ENCODE results near the gene PHC1.

PHC1 gene

DNA sequence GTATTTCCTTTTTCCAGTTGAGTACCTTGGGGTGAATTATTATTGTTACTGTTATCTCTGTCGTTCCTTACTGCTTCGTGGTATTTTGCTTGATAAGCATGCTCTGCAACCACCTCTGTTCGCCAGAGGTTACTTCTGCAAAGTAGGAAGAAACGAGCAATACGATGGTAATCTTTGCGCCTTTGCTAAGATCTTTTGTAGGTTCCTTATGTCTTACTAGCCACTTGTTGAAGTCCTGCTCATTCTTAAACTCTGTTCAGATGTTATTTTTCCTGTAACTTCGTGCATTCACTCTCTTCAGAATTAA is 35.9 kb downstream of the PHC1 start:
- DNase-seq (ENCODE audit: low spot score) = no peak

DNA sequence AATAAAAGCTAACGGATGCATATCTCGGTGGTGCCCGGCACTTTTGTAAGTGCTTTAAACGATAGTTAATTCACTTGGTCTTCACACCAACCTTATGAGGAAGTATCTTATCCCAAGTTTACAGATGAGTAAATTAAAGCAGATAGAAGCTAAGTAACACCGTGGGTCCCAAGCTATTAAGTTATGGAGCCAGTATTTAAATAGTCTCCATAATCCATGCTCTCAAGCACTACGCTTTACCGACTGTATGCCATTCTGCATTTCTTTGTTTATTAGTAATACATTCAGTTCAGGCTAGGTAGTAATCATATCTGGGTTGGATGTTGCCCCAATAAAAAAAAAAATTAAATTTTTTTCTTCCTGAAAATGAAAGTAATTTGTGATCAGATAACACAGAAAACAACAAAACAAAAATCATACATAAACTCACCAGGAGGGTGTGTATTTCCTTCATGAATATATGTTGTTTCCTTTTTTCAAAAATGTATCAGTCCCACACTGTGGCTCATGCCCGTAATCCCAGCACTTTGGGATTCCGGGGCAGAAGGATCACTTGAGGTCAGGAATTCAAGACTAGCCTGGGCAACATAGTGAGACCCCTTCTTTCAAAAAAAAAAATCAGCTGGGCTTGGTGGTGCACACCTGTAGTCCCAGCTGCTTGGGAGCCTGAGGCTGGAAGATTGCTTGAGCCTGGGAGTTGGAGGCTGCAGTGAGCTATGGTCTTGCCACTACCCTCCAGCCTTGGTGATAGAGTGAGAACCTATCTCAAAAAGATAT is 36.6 kb downstream of the PHC1 start:
- DNase-seq (ENCODE audit: low spot score) = no peak

DNA sequence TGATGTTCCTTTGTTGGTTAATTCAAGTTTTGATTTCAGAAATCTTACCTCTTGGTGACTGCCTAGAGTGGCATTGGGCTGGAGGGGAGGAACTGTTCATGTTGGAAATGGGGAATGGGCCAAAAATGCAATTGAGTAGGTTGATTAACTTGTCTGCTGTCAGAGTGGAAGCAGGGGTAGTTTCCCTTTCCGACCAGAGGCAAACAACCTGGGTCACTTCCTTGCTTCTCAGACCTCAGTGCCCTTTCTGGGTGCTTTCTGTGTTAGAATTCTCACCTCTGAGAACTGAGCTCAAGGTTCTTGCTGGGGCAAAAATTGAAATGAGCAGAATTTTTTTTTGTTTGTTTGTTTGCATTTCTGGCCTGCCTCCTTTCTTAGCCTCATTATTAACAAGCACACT is 37.4 kb downstream of the PHC1 start:
- DNase-seq (ENCODE audit: low spot score) = no peak

DNA sequence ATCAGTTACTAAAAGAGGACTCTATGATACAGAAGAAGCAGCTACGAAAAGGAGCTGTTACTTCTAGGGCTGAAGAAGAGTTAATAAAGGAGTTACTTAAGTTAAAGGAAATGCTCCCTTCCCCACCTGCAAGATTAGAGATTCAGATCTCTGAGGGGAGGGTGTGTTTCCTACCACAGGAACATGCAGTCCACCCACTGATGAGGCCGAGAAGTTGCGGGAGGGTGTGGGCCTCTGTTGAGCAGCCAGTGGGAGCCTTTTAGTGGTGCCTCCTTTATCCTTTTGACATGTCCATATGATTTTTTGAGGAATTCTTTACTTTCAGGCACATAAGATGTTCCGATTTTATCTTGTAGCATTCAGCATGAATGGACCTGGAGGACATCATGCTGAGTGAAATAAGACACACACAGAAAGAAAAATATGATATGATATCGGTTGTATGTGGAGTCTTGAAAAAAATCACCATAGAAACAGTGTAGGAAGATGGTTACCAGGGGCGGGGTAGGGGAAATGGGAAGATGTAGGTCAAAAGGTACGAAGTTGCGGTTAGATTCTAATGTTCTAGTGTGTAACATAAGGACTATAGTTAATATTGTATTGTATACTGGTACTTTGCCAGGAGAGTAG is 39.6 kb downstream of the PHC1 start:
- no peak for DNase-seq (ENCODE audit: low spot score)

DNA sequence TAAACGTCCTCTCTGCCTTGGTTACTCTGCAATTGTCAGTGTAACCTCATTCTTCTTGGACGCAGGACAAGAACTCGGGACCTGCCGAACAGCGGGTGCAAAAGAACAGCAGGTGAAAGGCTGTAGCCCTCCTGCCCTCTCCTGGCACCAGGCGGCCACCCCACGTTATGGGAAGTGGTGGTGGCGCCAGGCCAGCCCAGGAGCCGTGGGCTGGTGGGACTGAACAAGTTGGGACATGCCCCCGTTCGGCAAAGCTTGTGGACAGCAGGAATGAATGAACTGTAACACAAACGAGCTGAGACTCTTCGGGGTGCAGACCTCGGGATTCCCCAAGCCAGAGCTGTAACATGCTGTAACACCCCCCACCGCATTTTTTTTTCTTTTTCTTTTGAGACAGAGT is 41.8 kb downstream of the PHC1 start:
- no peak for DNase-seq (ENCODE audit: low spot score)

DNA sequence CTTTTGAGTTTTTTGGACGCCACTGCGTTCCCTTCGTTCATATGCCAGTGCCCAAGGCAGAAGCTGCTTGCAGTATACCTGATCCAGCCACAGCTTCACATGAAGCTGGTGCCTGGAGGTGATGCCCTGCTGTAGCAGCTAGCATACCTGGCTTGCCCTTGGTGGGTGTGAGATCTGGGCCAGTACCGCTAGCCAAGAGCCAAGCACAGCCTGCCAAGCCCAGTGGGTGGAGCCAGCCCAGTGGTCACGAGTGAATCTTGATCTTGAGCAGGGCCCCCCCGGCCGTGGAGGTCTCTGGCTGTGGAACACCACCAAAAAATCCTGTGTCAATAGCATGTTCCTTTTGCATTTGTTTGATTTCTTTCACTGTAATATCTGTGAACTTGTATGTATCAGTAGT is 42.5 kb downstream of the PHC1 start:
- no peak for DNase-seq (ENCODE audit: low spot score)

DNA sequence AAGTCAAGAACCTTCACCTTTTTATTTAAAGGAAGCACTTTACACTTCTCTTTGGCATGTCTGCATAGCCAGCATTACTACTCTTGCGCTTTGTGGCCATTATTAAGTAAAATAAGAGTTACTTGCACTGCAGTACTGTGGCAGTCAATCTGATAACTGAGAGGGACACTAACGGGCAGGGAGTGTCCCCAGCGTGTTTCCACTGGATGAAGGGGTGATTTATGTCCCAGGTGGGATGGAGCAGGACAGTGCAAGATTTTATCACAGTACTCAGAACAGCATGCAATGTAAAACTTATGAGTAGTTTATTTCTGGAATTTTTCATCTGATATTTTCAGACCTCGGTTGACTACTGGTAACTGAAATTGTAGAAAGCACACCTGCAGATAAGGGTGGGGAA is 43.3 kb downstream of the PHC1 start:
- DNase-seq (ENCODE audit: low spot score) = no peak

DNA sequence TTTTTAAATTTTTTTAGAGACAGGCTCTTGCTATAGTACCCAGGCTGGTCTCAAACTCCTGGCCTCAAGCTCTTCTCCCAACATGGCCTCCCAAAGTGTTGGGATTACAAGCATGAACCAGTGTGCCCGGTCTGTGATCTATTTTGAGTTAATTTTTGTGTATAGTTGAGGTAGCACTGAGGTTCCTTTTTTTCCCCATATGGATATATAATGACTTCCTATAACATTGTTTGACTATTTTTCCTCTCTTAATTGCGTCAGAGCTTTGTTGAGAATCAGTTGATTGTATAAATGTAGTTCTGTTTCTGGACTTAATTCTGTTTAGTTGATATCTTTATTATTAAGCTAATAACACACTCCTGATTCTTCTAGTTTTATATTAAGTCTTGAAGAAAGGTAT is 43.8 kb downstream of the PHC1 start:
- no peak for DNase-seq (ENCODE audit: low spot score)

DNA sequence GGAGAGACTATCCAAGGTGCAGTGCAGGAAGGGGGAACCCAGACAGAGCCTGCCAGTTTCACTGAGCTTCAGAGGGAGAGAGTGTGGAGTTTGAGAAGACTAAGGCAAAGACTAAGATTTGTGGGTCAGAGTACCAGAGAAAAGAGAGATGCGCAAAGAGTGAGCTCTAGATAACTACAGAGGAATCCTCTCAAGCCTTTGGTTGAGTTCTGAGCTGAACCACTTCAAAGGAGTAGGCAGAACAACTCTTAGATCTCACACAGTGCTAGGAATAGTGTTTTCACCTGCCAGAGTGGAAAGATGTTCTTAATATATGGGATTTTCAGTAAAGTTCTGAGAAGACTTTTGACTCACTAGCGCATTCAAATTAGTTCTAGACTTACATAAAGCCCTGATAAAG is 45.9 kb downstream of the PHC1 start:
- DNase-seq (ENCODE audit: low spot score) = no peak

DNA sequence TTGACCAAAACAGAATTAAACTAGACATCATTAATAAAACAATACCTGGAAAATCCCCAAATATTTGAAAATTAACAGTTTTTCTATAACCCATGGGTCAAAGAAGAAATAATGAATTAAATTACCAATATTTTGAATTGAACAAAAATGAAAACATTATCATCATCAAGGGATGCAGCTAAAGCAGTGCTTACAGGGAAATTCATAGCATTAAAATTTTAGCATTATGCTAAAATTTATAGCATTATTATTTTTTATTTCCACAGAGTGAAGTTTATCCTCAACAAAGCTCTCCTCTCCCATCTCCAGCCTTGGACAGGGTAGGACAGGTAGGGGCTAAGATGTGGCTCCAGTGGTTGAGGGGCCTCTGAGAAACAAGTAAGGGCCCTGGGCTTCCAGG is 54.5 kb downstream of the PHC1 start:
- no peak for DNase-seq (ENCODE audit: low spot score)

DNA sequence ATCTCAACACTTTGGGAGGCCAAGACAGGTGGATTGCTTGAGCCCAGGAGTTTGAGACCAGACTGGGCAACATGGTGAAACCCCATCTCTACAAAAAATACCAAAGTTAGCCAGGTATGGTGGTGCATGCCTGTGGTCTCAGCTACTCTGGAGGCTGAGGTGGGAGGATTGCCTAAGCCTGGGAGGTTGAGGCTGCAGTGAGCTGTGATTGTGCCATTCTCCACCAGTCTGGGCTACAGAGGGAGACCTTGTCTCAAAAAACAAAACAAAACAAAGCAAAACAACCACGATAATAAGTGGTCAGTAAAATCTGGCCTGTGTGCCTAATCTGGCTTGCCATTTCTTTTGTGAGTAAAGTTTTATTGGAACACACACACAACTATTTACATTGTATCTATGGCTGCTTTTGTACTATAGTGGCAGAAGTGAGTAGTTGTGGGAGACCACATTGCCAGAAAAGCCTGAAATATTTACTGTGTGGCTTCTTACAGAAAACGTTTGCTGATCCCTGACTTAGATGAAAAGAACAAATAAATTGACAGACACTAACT is 55.6 kb downstream of the PHC1 start:
- DNase-seq (ENCODE audit: low spot score) = no peak

DNA sequence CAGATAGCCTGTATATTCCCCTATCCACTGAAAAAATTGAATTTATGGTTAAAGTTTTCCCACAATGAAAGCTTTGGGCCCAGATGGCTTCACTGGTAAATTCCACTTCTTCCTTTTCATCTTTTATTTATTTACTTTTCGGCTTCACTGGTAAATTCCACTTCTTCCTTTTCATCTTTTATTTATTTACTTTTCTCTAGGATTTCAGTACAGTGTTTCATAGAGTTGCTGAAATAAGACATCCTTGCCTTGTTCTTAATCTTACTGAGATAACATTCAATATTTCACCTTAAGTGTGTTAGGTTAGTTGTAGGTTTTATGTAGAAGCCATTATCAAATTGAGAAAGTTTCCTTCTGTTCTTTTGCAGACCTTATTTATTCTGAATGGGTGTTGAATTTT is 56.1 kb downstream of the PHC1 start:
- DNase-seq (ENCODE audit: low spot score) = no peak

DNA sequence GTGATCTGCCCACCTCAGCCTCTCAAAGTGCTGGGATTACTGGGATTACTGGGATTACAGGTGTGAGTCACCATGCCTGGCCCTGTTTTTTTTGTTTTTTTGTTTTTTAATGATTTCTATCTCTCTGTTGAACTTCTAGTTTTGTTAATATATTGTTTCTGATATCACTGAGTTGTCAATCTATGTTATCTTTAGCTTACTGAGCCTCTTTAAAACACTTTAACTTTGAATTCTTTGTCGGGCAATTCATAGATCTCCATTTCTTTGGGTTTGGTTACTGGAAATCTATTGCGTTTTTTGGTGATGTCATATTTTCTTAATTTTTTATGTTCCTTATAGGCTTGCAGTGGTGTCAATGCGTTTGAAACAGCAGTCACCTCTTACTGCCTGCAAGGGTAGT is 65.8 kb downstream of the PHC1 start:
- no peak for DNase-seq (ENCODE audit: low spot score)

DNA sequence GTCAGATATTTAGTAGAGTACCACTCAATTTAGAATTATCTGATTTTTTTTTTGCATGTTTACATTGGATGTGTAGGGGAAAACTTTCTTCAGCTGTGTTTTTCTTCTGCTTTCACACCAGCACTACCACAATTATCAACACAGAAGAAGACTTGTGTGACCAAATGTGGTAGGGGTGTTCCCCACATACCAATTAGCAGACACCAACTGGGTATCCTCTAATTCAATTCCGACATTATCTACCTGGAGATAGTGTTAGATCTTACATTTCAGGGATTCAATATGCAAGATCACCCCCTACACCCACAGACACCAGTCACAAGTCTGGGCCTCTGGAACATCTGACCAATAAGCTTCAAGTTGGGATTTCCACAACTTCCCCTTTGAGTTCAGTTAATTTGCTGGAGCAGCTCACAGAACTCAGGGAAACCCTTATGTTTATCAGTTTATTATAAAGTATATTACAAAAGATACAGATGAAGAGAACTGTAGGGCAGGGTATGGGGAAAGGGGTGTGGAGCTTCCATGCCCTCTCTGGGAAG is 71.0 kb downstream of the PHC1 start:
- DNase-seq (ENCODE audit: low spot score) = no peak

DNA sequence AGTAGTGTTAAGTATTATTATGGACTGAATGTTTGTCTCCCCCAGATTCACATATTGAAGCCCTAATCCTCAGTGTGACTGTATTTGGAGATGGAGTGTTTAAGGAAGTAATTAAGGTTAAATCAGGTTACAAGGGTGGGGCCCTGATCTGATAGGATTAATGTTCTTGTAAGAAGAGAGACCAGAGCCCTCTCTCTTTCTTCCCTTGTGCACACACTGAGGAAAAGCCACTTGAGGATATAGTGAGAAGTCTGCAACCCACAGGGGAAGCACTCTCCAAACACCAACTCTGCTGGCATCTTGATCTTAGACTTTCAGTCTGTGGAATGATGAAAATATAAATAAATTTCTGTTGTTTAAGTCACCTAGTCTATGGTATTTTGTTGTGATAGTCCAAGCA is 72.9 kb downstream of the PHC1 start:
- DNase-seq (ENCODE audit: low spot score) = no peak

DNA sequence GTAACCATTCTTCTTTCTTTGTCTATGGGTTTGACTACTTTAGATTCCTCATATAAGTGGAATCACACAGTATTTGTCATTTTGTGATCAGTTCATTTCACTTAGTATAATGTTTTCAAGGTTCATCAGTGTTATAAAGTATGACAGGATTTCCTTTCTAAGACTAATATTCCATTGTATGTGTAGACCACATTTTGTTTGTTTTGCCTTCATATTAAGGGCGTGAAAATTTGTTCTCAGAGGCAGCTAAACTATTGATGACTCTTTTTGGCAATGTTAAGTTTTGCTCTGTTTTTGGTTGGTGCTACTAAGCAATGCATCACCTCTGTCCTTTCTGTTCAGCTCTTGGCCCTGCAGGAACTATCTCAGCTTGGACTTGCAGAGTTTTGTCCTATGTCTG is 73.4 kb downstream of the PHC1 start:
- no peak for DNase-seq (ENCODE audit: low spot score)

DNA sequence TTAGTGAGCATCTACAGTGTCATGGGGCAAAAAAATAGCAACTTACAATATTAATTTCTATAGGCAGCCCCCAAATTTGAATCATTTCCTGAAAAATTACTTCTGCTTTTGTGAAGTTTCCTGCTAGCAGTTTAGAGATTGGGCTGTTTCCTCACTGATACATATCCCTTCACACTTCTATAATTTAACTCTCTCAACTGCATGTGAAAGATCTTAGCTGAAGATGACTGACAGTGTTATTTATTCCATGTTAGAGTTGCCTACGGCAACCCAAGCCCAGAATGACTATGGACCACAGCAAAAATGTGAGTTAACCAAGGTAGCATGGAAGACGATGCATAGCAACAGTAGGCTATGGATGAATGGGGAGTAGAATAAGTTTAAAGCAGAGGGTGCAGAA is 75.1 kb downstream of the PHC1 start, which contains the start of gene KLRG1:
Gene KLRG1, plus strand, starts transcription at position 134 of the 400 bp plus-strand sequence. Its CDS starts 90 bp downstream, at position 224.
- DNase-seq (ENCODE audit: low spot score) = no peak
